HG03469 (cell line): ENCODE data around the gene CTNNA2.

Source experiments
- ATAC-seq: cut with Tn5 transposase; IDR thresholded peaks from one replicate; pipeline ENCODE4 v1.9.1; 2021; ENCODE audit warnings: mild to moderate bottlenecking, moderate library complexity, moderate number of reproducible peaks; ENCODE audit not compliant: unreplicated experiment

The CTNNA2 gene

GRCh38 chr2:79512442-79513401 is at the start of gene CTNNA2:
Gene CTNNA2, plus strand, starts transcription at chr2:79513051.
- no peak for ATAC-seq

- ATAC-seq: no peak
Observed at GRCh38 chr2:79487399-79487798, 25.5 kb upstream of the CTNNA2 start.

- ATAC-seq: no peak
Observed at GRCh38 chr2:79511320-79511951, 1.4 kb upstream of the CTNNA2 start.

- ATAC-seq: no peak
Observed at GRCh38 chr2:79513711-79514110, 860 bp downstream of the CTNNA2 start.

DNA sequence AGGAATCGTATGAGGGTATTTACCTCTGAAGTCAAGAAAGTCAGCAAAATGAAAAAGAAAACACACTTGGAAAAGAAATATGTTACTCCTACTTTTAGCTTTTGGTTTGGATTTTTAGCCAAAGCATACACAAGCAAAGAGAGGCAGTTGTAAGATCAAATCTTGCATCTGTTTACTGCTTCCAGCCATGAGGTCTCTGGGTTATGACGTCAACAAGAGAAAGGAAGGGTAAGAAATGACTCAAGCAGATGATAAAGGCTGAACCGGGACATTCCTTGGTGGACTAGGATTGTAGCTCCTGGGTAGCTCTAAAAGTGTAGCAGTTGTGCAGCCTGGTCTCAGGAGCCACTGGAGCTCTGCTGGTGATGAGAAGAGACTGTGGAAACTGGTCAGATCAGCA is 16.8 kb downstream of the CTNNA2 start:
- ATAC-seq: no peak

DNA sequence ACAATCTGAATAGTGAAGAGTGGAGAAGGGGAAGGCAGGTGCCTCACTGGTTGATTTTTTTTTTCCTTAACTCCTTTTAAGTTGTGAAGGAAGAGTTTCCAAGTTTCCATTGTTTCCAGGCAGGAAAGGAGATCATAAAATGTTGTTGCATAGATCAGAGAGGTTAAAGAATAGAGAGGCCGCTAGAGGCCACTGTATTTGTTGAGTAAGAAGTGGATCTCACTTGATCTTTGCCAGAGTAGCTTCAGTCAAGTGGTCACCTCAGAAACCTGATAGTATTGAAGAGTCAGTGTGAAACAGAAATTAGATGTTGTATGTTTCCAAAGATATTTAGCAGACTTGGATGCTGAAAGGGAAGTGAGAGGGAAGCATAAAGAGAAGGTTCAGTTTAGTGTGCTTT is 17.6 kb downstream of the CTNNA2 start:
- ATAC-seq: no peak

- no peak for ATAC-seq
Observed at GRCh38 chr2:79547568-79547967, 34.7 kb downstream of the CTNNA2 start.

GRCh38 chr2:79552653-79553052 is 39.8 kb downstream of the CTNNA2 start:
- no peak for ATAC-seq

GRCh38 chr2:79554899-79555298 is 42.0 kb downstream of the CTNNA2 start:
- no peak for ATAC-seq

- no peak for ATAC-seq
Observed at GRCh38 chr2:79564065-79564464, 51.2 kb downstream of the CTNNA2 start.

GRCh38 chr2:79569048-79569447 is 56.2 kb downstream of the CTNNA2 start:
- ATAC-seq: no peak

DNA sequence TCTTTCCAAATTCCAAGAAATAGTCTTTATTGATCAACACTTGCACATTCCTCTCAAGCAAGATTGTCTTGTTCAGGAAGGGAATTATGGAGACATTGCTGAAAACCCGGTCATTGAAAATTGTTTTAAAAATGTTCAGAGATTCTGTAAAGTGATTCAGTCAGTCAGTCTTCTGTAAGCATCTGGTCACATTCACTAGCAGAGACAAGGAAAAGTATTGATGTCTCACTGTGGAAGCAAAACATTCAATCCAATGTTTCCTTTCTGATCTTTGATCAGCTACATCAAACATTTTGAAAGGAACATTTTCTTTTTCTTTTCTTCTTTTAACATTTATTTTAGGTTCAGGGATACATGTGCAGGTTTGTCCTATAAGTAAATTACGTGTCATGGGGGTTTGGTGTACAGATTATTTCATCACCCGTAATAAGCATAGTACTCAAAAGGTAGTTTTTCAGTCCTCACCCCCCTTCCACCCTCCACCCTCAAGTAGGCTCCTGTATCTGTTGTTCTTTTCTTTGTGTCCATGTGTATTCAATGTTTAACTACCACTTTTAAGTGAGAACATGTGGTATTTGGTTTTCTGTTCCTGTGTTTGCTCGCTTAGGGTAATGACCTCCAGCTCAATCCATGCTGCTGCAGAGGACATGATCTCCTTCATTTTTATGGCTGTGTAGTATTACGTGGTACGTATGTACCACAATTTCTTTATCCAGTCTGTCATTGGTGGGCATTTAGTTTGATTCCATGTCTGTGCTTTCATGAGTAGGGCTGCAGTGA is 61.2 kb downstream of the CTNNA2 start:
- ATAC-seq: no peak

GRCh38 chr2:79576451-79576850 is 63.6 kb downstream of the CTNNA2 start:
- no peak for ATAC-seq

GRCh38 chr2:79578952-79579351 is 66.1 kb downstream of the CTNNA2 start:
- no peak for ATAC-seq

GRCh38 chr2:79580175-79580574 is 67.3 kb downstream of the CTNNA2 start:
- no peak for ATAC-seq

GRCh38 chr2:79585701-79586433 is 73.0 kb downstream of the CTNNA2 start:
- no peak for ATAC-seq

DNA sequence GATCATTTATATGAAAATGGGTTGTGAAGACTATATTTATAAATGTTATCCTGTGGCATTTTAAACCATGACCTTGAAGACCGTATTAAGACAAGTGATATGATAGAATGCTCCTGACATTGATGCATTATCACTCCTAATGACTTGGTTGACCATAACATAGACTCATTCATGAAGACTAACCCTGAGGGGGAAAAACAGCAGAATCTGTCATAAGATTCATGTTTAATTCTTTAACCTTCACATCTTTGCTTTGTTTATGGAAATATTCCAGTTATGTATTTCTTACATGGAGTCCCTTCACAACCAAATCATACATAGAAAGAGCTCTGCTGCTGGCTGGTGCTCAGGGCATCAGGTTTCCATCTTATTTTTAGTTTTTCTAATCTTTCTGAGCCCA is 78.4 kb downstream of the CTNNA2 start:
- ATAC-seq: no peak

GRCh38 chr2:79593237-79593867 is 80.5 kb downstream of the CTNNA2 start:
- ATAC-seq: no peak

DNA sequence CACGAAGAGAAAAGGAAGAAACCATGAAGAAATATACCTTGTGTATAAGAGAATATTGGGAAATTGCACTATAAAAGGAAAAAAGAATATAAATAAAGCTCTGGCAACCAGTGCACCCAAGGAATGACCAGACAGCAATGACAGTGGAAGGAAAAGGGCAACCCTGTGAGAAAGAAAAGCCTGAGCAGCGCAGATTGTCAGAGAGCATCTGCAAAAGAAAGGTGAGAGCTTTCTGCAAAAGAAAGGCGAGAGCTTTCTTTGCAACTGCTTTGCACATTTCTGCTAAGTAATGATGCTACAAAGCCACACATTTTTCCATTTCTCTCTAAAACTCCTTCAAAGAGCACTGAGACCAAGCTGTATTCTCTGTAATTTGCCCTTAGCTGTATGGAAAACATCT is 83.6 kb downstream of the CTNNA2 start:
- no peak for ATAC-seq

DNA sequence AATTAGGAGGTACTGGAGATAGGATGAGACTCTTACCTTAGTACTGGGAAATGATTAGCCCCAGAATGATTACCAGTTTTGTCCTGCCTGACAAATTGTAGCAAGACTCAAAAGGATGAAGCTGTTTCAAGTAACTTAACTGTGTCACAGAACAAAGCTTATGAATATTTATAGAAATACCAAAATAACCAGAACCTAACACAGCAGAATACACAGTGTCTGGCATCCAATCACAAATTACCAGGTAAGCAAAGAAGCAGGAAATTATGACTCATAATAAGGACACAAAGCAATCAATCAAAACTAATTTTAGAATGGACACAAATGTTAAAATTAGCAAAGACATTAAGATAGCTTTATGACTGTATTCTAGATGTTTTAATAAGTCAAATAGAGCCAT is 91.9 kb downstream of the CTNNA2 start:
- ATAC-seq: no peak
